BE2C (cell line): ENCODE results near the gene SLC39A7.
A peak's percentile ranks its signal among the peaks of the same experiment; 100 is the strongest.

Source experiments
- DNase-seq: peaks from one replicate; pipeline ENCODE4 v3.0.0-alpha.2; 2020
- H3K27me3 ChIP-seq: fragments of 250-450 bp; sonication (Bioruptor Pico); 2 replicates; pipeline ENCODE4 v1.5.1; 2020; ENCODE audit warnings: mild to moderate bottlenecking
- H3K36me3 ChIP-seq: fragments of 250-450 bp; sonication (Bioruptor Pico); 2 replicates; pipeline ENCODE4 v1.5.1; 2020; ENCODE audit warnings: mild to moderate bottlenecking
- H3K4me1 ChIP-seq: fragments of 250-450 bp; sonication (Bioruptor Pico); 2 replicates; pipeline ENCODE4 v1.5.1; 2020
- H3K4me3 ChIP-seq: 2 replicates; pipeline ENCODE4 v1.5.1; 2011; ENCODE audit warnings: low read depth, low read length
- H3K9me3 ChIP-seq: fragments of 250-450 bp; sonication (Bioruptor Pico); 2 replicates; pipeline ENCODE4 v1.5.1; 2020
- CTCF ChIP-seq: IDR thresholded peaks from 2 replicates; pipeline ENCODE4 v1.5.1; 2012; ENCODE audit warnings: mild to moderate bottlenecking, low read depth, low read length

The SLC39A7 gene

DNA sequence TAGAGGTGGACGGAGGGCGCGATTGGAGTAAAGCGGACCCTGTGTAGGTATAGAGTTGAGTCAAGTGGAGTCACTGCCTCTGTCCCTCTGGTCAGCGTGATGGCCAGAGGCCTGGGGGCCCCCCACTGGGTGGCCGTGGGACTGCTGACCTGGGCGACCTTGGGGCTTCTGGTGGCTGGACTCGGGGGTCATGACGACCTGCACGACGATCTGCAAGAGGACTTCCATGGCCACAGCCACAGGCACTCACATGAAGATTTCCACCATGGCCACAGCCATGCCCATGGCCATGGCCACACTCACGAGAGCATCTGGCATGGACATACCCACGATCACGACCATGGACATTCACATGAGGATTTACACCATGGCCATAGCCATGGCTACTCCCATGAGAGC lies 479 bp downstream of the SLC39A7 start:
- Histone ChIP-seq H3K4me1 (no peaks in the 10 kb centered on the region; the same call in 1 of the 2 replicates), H3K36me3 (peaks cover 30% of the 10 kb centered on the region), H3K27me3 (no peaks in the 10 kb centered on the region), H3K4me3 (peak overlapping the region; percentile 81), H3K9me3 (no peaks in the 10 kb centered on the region)
- DNase-seq = no peak
- no peak for TF ChIP-seq CTCF

- Histone ChIP-seq H3K4me1 (no peaks in the 10 kb centered on the region; the same call in 1 of the 2 replicates), H3K9me3 (no peaks in the 10 kb centered on the region), H3K36me3 (peaks cover 27% of the 10 kb centered on the region), H3K27me3 (no peaks in the 10 kb centered on the region), H3K4me3 (peak overlapping the region; percentile 81)
- no peak for TF ChIP-seq CTCF
- DNase-seq = no peak
Observed at GRCh38 chr6:33201935-33202334, 1.3 kb downstream of the SLC39A7 start.

- no peak for TF ChIP-seq CTCF
- Histone ChIP-seq H3K36me3 (peaks cover 23% of the 10 kb centered on the region), H3K4me1 (no peaks in the 10 kb centered on the region; the same call in 1 of the 2 replicates), H3K27me3 (no peaks in the 10 kb centered on the region), H3K4me3 (no peak overlapping the region), H3K9me3 (no peaks in the 10 kb centered on the region)
- DNase-seq = no peak
Observed at GRCh38 chr6:33202799-33203198, 2.1 kb downstream of the SLC39A7 start.

DNA sequence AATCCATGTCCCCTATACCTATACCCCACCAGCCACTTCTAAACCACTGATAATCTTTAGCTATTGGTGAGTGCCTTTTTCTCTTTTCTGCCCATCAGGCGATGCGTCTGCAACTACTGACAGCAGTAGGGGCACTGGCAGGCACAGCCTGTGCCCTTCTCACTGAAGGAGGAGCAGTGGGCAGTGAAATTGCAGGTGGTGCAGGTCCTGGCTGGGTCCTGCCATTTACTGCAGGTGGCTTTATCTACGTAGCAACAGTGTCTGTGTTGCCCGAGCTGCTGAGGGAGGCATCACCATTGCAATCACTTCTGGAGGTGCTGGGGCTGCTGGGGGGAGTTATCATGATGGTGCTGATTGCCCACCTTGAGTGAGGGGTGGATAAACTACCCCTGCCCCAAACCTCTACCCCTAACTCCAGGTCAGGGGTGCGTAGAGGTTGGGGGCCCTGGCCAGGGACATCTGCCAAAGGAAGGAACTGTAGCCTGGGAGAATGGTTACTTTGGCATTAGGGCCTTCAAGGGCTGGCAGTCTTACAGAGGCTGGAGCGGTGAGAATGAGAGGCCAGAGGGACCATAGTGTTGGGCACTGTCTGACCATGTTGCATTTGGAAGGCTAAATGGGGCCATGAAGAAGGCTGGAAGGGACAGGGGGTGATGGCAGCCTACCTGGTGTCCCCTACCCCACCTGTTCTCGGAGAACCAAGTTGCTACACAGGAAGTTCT lies 2.9 kb downstream of the SLC39A7 start:
- peaks cover 23% of the 10 kb centered on the region for H3K36me3 ChIP-seq
- H3K9me3 ChIP-seq = no peaks in the 10 kb centered on the region
- no peak overlapping the region for H3K4me3 ChIP-seq
- no peak for DNase-seq
- no peaks in the 10 kb centered on the region; the same call in 1 of the 2 replicates for H3K4me1 ChIP-seq
- H3K27me3 ChIP-seq = no peaks in the 10 kb centered on the region
- TF ChIP-seq CTCF = no peak

- no peak for DNase-seq
- Histone ChIP-seq H3K27me3 (no peaks in the 10 kb centered on the region), H3K9me3 (no peaks in the 10 kb centered on the region), H3K4me3 (no peak overlapping the region), H3K4me1 (no peaks in the 10 kb centered on the region; the same call in 1 of the 2 replicates), H3K36me3 (peaks cover 23% of the 10 kb centered on the region)
- TF ChIP-seq CTCF = no peak
Observed at GRCh38 chr6:33204165-33204414, 3.4 kb downstream of the SLC39A7 start.

- peak within 1 kb of the TSS; percentile 69 for H3K4me3 ChIP-seq
- peak; percentile 98 for DNase-seq
- no peak for TF ChIP-seq CTCF
- H3K36me3 ChIP-seq = peaks cover 23% of the 10 kb centered on the region
- H3K4me1 ChIP-seq = no peaks in the 10 kb centered on the region; the same call in 1 of the 2 replicates
- H3K27me3 ChIP-seq = no peaks in the 10 kb centered on the region
- no peaks in the 10 kb centered on the region for H3K9me3 ChIP-seq
Observed at GRCh38 chr6:33204415-33205190, 3.9 kb downstream of the SLC39A7 start, which contains the start of gene HSD17B8. Gene HSD17B8, plus strand, starts transcription at chr6:33204655. Its CDS starts 14 bp downstream, at chr6:33204669.
